AG04450 (cell line): Measurements from ENCODE around the gene MORC2. TPM values are rescaled to one million over a fixed set of nuclear protein-coding genes. Genes with fewer than 3 reads are reported as not detected.

Experiments
- CTCF ChIA-PET: fragments of 300-600, 350-600 bp; formaldehyde crosslinking; extraction: SDS; loops from one replicate; lab custom pipeline; 2022; ENCODE audit warnings: antibody characterized with exemption, inconsistent platforms; lab: Charles Lee
- POLR2A ChIA-PET: fragments of 350-600 bp; formaldehyde crosslinking; extraction: SDS; loops from one replicate; lab custom pipeline; 2021; ENCODE audit warnings: antibody characterized with exemption, inconsistent platforms; lab: Yijun Ruan, JAX
- DNase-seq: peaks from one replicate; pipeline ENCODE4 v3.0.0-alpha.2; 2011; ENCODE audit warnings: low read depth, low spot score
- H3K27ac ChIP-seq: one replicate; pipeline ENCODE4 v1.5.1; 2012; ENCODE audit warnings: low read depth, low read length, control low read depth
- H3K27me3 ChIP-seq: one replicate; pipeline ENCODE4 v1.6.0; 2012; ENCODE audit warnings: low read length; ENCODE audit not compliant: control insufficient read depth, insufficient read depth
- H3K4me3 ChIP-seq: 2 replicates; pipeline ENCODE4 v1.5.1; 2011; ENCODE audit warnings: mild to moderate bottlenecking, low read depth, low read length, control low read depth
- H3K9me3 ChIP-seq: 2 replicates; pipeline ENCODE4 v1.5.1; 2012; ENCODE audit warnings: low read length; ENCODE audit not compliant: control insufficient read depth, insufficient read depth
- CTCF ChIP-seq: IDR thresholded peaks from 2 replicates; pipeline ENCODE4 v1.5.1; 2011; ENCODE audit warnings: low read depth, low read length, control low read depth, inconsistent platforms
- polyA plus RNA-seq: library from polyadenylated mRNA; depleted of rRNA; stranded (reverse); fragments of >200 nt; gene quantifications from 2 replicates; pipeline ENCODE4 v1.2.3, GENCODE V29; 2011

MORC2 gene
- polyA plus RNA-seq, 1 experiment: 16.3 TPM

- no peak for DNase-seq
- TF ChIP-seq CTCF: no peak
Observed at GRCh38 chr22:30955153-30955552, 13.4 kb downstream of the MORC2 start.

GRCh38 chr22:30953206-30953605 lies 15.4 kb downstream of the MORC2 start:
- CTCF ChIA-PET: interaction anchor here (1.2 to 1.3 kb wide), 2 partner anchors 132 to 319 kb away, joined by 3 to 4 read pairs; no protein-coding TSS in a partner anchor
- no peaks in the 10 kb centered on the region for H3K9me3 ChIP-seq
- H3K4me3 ChIP-seq: no peak overlapping the region
- no peaks in the 10 kb centered on the region for H3K27me3 ChIP-seq
- POLR2A ChIA-PET: no interaction called here
- no peak overlapping the region for H3K27ac ChIP-seq
- no peak for TF ChIP-seq CTCF
- no peak for DNase-seq

More at GRCh38 chr22:30955153-30955552, 13.4 kb downstream of the MORC2 start:
- H3K9me3 ChIP-seq: no peaks in the 10 kb centered on the region
- no peak overlapping the region for H3K27ac ChIP-seq
- CTCF ChIA-PET: interaction anchor here (1.1 kb wide), 1 partner anchor 8 kb away, joined by 7 read pairs; no protein-coding TSS in a partner anchor
- POLR2A ChIA-PET: interaction anchor here (0.6 to 1.7 kb wide), 2 partner anchors 126 to 287 kb away, joined by 4 read pairs; partner anchors contain the start of gene SMTN
- H3K4me3 ChIP-seq: no peak overlapping the region
- no peaks in the 10 kb centered on the region for H3K27me3 ChIP-seq

GRCh38 chr22:30949934-30950660 lies 18.5 kb downstream of the MORC2 start:
- ChIA-PET POLR2A (interaction anchor here (0.6 to 1.4 kb wide), 2 partner anchors 19 to 142 kb away, joined by 4 to 9 read pairs; partner anchors contain the start of genes MORC2 and TUG1), CTCF (interaction anchor here (0.6 to 4.1 kb wide), 7 partner anchors 8 to 323 kb away, joined by 3 to 24 read pairs (median 5); partner anchors contain the start of genes SELENOM and SMTN)
- H3K27ac ChIP-seq: no peak overlapping the region
- TF ChIP-seq CTCF: peak; percentile 26
- no peaks in the 10 kb centered on the region for H3K27me3 ChIP-seq
- no peak for DNase-seq
- no peaks in the 10 kb centered on the region for H3K9me3 ChIP-seq
- H3K4me3 ChIP-seq: no peak overlapping the region

- no peak overlapping the region for H3K27ac ChIP-seq
- POLR2A ChIA-PET: interaction anchor here (1.0 to 1.4 kb wide), 2 partner anchors 20 to 136 kb away, joined by 4 to 5 read pairs; partner anchors contain the start of genes MORC2 and TUG1
- 0 out of 2 replicates have a peak, but pooled peaks have one; percentile 13 for TF ChIP-seq CTCF
- CTCF ChIA-PET: interaction anchor here (0.6 to 4.1 kb wide), 12 partner anchors 19 to 325 kb away, joined by 3 to 24 read pairs (median 3); partner anchors contain the start of genes MORC2, SELENOM and SMTN
- H3K4me3 ChIP-seq: no peak overlapping the region
- H3K9me3 ChIP-seq: no peaks in the 10 kb centered on the region
- DNase-seq: no peak
- no peaks in the 10 kb centered on the region for H3K27me3 ChIP-seq
Observed at GRCh38 chr22:30948930-30949342, 19.6 kb downstream of the MORC2 start.
